CD4-positive, alpha-beta T cell treated with Interleukin-21 for 1 hour (primary cell): ENCODE data around the gene MAFB.

Source experiments
- DNase-seq: peaks from one replicate; pipeline ENCODE4 v3.0.0-alpha.2; 2020

Gene MAFB

GRCh38 chr20:40681165-40681564 is 7.9 kb downstream of the MAFB start:
- DNase-seq, result no peak

DNA sequence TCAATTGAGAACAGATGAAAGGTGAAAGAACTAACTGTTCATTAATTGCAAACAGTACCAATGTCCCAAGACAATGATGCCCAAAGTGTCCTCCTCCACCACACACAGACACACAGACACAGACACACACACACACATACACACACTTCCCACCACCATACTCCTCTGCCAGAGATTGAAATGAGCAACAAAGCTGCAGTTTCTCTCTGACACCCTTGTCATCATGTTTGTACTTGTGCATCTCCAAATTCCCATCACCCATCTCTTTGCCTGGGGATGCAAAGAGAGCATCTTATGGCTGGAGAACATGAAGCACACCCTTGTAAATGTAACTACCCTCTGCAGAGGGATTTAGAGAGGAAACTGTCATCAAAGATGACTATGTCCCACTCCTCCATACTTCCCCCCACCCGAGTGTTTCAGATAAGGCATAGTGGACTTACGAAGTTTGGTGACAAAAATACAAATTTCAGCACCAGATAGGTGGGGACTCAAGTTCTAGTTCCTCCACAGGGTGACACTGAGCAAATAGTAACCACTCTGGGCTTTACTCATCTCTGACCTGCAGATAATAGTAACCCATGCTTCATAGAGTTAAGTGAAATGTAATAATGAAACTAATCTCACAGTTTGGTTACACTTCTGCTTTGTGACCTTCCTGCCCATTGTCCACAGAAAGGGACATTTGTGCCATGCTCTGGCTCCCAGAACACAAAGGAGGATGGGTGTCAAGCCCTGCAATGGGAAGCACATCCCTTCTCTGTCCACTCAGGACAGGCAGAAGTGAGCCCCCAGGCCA is 8.7 kb downstream of the MAFB start:
- no peak for DNase-seq

DNA sequence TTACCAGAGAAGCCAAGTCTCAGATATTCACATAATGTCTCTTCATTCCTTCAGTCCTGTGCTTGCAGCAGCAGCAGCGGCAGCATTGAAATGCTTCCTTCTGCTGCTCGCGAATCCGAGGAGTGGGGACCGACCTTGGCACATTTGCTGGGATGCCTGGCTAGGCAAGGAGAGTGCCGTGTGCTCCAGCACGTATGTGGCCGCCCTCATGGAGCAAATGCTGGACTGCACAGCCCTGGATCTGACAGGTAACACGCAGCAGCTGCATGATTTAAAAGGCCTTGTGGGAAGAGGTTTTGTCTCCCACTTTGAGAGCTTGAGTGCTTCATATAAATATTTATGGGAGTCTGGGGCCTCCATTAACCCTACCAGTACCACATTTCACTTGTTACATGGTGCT is 9.9 kb downstream of the MAFB start:
- no peak for DNase-seq

DNA sequence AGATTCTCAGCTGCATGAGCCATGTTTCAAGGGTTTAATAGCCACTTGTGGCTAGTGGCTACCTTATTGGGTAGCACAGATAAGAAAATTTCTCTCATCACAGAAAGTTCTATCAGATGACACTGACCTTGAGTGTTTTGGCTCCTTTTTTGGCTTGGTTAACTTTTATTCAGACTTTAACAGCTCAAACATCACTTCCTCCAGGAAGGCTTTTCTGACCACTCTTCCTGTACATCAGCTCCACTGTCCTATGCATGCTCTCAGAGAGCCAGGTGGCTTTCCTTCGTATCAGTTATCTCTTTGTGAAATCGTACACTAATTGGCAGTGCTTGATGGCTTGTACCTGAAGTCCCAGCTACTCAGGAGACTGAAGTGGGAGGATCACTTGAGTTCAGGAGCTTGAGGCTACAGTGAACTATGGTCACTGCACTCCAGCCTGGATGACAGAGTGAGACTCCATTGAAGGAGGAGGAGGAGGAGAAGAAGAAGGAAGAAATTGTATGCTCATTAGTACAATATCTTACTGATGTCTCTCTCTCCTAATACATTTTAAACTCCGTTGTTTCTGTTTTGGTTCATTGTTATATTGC is 10.7 kb downstream of the MAFB start:
- DNase-seq, result no peak

GRCh38 chr20:40677343-40677924 is 11.6 kb downstream of the MAFB start:
- no peak for DNase-seq

DNA sequence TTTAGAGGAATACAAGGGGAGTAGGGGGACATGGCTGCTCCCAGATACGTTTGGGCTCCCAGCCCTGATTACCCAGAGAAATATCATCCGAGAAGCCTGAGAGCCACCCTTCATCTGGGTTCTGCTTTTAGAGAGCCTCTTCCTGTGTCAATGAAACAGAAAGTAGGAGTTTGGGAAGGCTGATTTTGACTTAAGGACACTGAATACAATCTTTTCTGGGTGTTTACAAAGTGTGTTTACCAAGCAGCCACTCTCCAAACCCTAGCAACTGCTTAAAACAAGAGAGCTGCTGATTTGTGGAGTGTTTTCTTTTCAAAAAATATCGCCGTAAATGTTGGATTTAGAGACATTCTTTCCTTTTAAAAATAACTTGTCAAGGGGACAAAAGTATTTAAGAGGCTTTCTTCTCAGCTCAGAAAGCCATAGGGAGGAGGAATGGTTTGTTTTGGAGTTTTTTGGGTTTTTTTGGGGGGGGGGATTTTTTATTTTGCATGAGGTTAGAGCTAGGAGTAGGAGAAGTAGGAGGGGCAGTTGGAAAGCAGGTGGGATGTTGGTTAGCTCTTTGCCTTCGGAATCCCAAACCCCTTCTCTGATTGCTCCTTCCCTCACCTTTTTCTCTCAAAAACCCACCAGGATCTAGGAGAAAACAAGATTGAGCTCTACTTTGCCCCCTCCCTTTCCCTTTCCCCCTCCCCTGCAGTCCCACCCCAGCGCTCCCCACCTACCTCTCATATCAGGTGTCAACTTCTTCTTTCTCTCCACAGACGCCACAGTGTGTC is 12.4 kb downstream of the MAFB start:
- no peak for DNase-seq

GRCh38 chr20:40675599-40676221 is 13.3 kb downstream of the MAFB start:
- DNase-seq, result no peak

DNA sequence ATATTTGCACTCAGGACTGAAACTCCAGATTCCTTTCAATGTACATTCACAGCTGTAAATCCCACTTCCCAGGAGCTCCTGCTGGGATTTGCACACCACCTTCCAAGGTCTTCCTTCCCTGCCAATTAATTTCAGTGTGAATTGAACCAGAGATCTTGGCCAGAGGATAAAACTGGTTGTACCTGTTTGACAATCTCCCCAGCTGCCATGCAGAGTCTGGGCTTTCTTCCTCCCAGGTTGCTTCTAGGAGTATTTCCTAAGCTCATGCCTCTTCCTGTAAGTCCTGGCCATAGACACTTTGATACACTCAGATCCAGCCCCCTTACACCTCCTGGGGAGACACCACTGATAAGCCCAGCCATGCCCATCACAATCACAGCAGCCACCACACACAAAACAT is 15.6 kb downstream of the MAFB start:
- DNase-seq, result no peak

DNA sequence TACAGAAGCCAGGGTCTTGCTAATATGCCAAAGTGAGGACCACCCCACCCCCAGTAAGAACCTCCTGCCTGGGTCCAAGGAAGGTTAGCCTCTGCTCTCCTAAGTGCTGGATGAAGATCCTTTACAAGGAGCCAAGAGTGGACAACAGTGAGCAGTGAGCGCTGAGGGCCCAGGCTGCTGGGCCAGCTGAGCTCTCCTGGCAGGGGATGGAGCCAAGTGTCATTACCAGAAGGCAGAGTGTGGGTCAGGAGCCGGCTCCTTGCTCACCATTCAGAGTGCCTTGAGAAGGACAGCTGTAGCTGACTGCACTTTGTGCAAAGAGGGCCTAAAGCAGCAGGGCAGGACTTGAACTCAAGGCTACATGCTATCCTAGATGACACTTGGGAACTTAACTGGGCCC is 16.9 kb downstream of the MAFB start:
- DNase-seq, result no peak

DNA sequence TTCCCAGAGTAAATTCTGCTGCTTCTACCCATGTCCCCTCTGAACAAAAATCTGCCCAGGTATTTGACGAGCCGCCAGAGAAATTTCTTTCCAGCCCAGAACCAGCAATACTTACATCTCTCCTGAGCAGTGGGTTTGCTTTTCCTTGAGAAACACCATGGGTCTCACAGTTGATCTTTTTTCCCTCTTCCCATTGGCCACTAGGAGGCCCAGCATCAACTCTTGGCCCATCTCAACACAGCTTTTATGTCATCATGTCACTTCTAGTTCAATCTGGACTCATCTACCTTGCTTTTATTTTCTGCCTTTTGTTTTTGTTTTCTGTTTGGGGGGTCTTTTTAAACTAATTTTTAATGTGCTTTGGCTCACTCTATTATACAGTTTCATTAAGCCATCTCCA is 18.8 kb downstream of the MAFB start:
- DNase-seq, result no peak

DNA sequence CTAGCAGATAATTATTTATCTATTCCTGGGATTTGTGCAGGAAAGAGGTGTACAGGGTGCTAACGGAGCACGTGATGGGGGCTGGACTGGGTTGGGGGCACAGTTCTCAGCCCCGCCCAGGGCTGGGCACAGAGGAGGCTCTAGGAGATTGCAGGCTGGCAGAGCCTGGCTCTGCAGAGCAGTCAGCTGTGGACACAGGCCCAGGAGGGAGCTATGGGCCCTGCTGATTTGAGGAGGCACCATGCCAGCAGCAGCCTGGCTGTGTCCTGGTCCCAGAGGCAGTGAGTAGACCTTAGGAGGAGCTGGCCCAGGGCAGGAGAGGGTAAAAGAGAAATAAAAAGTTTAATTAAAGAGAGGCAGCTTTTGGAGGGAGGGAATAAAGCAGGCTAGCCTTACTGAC is 19.3 kb downstream of the MAFB start:
- DNase-seq, result no peak

DNA sequence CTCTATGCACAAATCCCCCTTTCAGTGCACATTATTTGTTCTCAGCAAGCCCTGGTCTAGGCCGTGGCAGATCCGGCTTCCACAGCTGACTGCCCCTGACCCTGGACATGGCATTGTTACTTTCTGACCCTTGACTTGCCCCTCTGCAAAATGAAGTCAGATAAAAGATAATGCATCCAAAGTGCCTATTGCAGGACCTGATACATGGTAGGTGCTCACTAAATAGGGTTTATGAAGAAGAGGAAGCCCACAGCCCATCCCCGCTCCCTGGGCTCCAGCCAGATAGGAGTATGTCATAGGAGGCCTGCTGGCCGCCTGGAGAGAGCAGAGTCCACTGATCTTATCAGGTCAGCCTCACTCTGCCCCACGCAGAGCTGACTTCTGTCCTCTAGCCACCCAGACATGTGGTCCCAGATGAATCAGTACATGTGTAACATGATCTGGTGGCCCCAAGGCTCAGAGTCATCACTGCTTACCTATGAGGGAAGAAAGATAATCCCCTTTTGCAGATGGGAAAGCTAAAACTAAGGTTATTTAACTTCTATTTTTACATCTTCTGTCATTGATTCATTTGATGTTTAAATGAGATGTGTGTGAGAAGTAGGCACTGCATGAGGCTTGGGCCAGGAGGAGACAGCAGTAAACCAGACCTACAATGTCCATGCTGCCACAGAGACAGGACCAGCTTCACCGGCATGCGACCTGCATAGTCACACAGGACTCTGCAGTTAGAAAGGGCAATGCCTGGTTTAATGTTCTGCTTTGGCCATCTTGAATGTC is 20.4 kb downstream of the MAFB start:
- no peak for DNase-seq

DNA sequence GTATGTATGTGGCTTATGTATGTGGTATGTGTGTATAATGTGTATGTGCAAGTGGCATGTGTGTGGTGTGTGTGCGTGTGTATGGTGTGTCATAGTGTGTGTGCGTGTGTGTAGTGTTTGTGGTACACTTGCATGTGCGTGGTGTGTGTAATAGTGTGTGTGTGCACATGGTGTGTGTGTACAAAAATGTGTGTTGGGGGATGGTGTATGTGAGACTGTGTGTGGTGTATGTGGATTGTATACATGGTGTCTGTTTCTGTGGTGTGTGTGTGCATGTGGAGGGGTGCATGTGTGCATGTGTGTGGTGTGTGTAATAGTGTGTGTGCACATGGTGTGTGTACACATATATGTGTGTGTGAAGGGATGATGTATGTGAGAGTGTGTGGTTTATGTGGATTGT is 21.5 kb downstream of the MAFB start:
- no peak for DNase-seq

DNA sequence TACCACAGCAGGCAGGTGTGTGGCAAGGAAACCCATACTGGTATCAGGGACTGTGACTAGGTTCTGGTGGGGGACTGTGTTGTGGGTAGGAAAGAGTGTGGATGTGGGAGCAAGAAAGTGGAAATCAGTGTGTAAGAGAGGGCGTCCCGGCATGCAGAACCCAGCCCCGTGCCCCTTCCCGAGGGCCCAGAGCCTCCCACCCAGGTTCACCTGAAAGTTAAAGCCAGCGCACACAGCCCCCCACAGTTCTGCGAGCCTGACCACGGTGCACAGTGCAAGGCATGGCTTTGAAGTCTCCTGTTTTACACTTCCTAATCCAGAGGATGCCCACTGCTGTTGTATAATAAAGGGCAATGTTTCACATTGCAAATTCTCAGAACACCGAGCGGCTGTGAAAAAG is 22.7 kb downstream of the MAFB start:
- DNase-seq, result no peak

DNA sequence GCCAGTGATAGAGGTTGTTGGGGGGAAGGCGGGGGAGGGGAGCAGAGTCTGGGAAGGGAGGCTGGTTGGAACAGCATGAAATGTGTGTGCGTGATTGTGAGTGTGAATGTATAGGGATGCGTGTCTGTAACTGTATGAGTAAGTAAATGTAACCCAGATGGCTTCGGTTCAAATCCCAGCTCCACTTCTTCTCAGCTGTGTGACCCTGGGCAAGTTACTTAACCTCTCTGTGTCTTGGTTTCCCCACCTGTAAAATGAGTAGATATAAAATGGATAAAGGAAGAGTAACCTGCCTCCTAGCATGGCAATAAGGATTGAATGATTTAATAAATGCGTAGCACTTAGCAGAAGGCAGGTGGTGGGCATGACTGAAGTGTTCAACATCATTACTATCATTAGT is 24.1 kb downstream of the MAFB start:
- no peak for DNase-seq

GRCh38 chr20:40663991-40664880 is 24.8 kb downstream of the MAFB start:
- DNase-seq, result no peak

DNA sequence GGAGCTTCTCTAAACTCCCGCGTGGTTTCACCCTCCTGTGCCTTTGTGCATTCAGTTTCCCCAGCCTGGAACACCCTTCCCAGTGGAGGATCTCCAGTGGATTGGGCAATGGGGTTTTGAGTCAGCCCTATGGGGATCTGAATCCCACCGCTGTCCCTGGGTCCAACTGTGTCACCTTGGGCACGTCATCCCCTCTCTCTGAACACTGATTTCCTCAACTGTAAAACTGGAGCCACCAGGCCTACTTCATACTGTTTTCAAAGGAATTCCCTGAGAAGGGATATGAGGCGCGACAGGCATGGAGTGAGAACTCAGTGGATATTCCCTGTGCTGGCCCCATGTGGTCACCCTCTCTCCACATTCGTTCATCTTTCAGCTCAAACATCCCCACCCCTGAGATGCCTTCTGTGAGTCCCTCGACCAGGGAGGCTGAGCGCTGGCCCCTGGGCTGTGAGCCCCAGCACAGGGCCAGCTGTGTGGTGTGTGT is 25.7 kb downstream of the MAFB start:
- no peak for DNase-seq

GRCh38 chr20:40659567-40659966 is 29.5 kb downstream of the MAFB start:
- DNase-seq, result no peak

DNA sequence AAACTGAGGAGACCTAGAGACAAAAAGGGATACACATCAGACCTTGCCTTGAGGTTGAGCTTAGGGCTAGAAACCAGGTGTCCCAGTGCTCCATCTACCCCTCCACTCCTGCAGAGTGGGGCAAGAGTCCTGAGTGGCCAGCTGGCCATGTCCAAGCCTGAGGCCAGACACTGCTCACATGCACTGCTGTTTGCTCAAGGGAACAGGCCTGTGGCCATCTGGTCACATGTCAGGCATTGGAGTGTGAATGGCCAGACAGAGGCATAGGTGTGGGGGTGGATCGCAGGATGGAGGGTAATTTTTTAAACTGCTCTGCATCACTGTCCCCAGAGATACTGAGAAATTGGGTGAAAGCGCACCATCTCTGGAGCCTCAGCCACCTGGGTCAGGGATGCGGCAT is 30.5 kb downstream of the MAFB start:
- DNase-seq, result no peak

GRCh38 chr20:40657526-40657925 is 31.5 kb downstream of the MAFB start:
- no peak for DNase-seq

- DNase-seq, result no peak
Measured at GRCh38 chr20:40655451-40655850, 33.6 kb downstream of the MAFB start.
